Loucy (cell line): Measurements from ENCODE around the gene CYP4F3.
"Not testable (repeated sequence)": the region's sequence is repeated elsewhere in the genome, so short reads cannot be mapped to it uniquely, and the experiment has no call there.

Experiments used
- H2AFZ ChIP-seq: fragments of 200-600 bp; sonication (generic); 2 replicates; pipeline ENCODE4 v1.6.0; 2016; ENCODE audit warnings: antibody characterized with exemption, mild to moderate bottlenecking, low read length, moderate library complexity
- H3F3A ChIP-seq: fragments of 200-600 bp; 2 replicates; pipeline ENCODE4 v1.6.0; 2016; ENCODE audit warnings: antibody characterized with exemption, low read depth, mild to moderate bottlenecking
- H3K27me3 ChIP-seq: fragments of 200-600 bp; sonication (generic); 2 replicates; pipeline ENCODE4 v1.6.1; 2014; ENCODE audit warnings: low read length, mild to moderate bottlenecking; ENCODE audit not compliant: insufficient read depth, poor library complexity, severe bottlenecking
- H3K36me3 ChIP-seq: fragments of 200-600 bp; sonication (generic); 2 replicates; pipeline ENCODE4 v1.6.1; 2016; ENCODE audit warnings: low read length; ENCODE audit not compliant: insufficient read depth
- H3K4me1 ChIP-seq: fragments of 200-600 bp; sonication (generic); 2 replicates; pipeline ENCODE4 v1.5.1; 2014; ENCODE audit warnings: low read length, mild to moderate bottlenecking; ENCODE audit not compliant: insufficient read depth, poor library complexity, severe bottlenecking
- H3K4me2 ChIP-seq: fragments of 200-600 bp; sonication (generic); 2 replicates; pipeline ENCODE4 v1.6.0; 2014; ENCODE audit warnings: antibody characterized with exemption, low read length, low read depth, mild to moderate bottlenecking; ENCODE audit not compliant: poor library complexity, severe bottlenecking
- H3K4me3 ChIP-seq: fragments of 200-600 bp; sonication (generic); 2 replicates; pipeline ENCODE4 v1.5.1; 2014; ENCODE audit warnings: low read length, mild to moderate bottlenecking, mixed read lengths; ENCODE audit not compliant: poor library complexity, severe bottlenecking
- H3K79me2 ChIP-seq: fragments of 200-600 bp; sonication (generic); 2 replicates; pipeline ENCODE4 v1.6.1; 2014; ENCODE audit warnings: low read length; ENCODE audit not compliant: insufficient read depth
- H3K9ac ChIP-seq: fragments of 200-600 bp; sonication (generic); 2 replicates; pipeline ENCODE4 v1.6.0; 2014; ENCODE audit warnings: mild to moderate bottlenecking, low read depth, low read length, moderate library complexity; ENCODE audit not compliant: poor library complexity, severe bottlenecking
- H3K9me2 ChIP-seq: fragments of 200-600 bp; sonication (generic); replicated peaks from 2 replicates; pipeline ENCODE4 v1.6.1; 2016; ENCODE audit warnings: low read depth, low read length, mixed read lengths
- H3K9me3 ChIP-seq: fragments of 200-600 bp; sonication (generic); 2 replicates; pipeline ENCODE4 v1.6.1; 2014; ENCODE audit warnings: mild to moderate bottlenecking, antibody characterized with exemption, low read length, low read depth; ENCODE audit not compliant: insufficient read depth
- H4K20me1 ChIP-seq: fragments of 200-600 bp; sonication (generic); 2 replicates; pipeline ENCODE4 v1.6.0; 2014; ENCODE audit warnings: antibody characterized with exemption, low read length, mild to moderate bottlenecking; ENCODE audit not compliant: insufficient read depth, poor library complexity, severe bottlenecking
- EZH2phosphoT487 ChIP-seq: fragments of 200-600 bp; IDR thresholded peaks from 2 replicates; pipeline ENCODE4 v1.6.1; 2018; ENCODE audit warnings: antibody characterized with exemption, mild to moderate bottlenecking, moderate library complexity, borderline replicate concordance
- TF ChIP-seq, protein P1 (sequence below): fragments of 200-600 bp; sonication (generic); conservative IDR thresholded peaks from 2 replicates; pipeline ENCODE4 v1.5.1; 2014; ENCODE audit warnings: mild to moderate bottlenecking, antibody characterized with exemption, low read length

The CYP4F3 gene

DNA sequence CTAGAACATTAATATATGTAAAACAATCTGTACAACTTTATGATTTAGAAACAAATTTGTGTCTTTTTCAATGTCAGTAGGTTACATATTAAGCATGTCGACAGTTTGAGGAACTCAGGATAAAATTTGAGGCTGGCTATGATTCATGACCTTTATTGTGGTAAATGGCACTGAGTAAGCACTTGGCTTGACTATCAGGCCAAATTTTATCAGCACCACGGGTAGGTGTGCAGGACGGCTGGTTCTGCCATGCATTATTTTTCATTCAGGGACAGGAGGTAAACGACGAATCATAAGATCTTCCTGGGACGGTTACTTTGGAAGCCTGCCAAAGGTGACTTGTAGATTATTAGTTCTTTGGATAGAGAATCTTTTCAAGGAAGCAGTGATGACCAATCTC, 45.6 kb upstream of the CYP4F3 start:
- no peaks in the 10 kb centered on the region for H3K27me3 ChIP-seq
- TF ChIP-seq, protein P1, sequence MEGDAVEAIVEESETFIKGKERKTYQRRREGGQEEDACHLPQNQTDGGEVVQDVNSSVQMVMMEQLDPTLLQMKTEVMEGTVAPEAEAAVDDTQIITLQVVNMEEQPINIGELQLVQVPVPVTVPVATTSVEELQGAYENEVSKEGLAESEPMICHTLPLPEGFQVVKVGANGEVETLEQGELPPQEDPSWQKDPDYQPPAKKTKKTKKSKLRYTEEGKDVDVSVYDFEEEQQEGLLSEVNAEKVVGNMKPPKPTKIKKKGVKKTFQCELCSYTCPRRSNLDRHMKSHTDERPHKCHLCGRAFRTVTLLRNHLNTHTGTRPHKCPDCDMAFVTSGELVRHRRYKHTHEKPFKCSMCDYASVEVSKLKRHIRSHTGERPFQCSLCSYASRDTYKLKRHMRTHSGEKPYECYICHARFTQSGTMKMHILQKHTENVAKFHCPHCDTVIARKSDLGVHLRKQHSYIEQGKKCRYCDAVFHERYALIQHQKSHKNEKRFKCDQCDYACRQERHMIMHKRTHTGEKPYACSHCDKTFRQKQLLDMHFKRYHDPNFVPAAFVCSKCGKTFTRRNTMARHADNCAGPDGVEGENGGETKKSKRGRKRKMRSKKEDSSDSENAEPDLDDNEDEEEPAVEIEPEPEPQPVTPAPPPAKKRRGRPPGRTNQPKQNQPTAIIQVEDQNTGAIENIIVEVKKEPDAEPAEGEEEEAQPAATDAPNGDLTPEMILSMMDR: no peak
- no peak for TF ChIP-seq EZH2phosphoT487
- no peaks in the 10 kb centered on the region for H3K79me2 ChIP-seq
- H3F3A ChIP-seq: no peaks in the 10 kb centered on the region
- no peaks in the 10 kb centered on the region for H3K4me1 ChIP-seq
- H3K4me3 ChIP-seq: no peak overlapping the region
- H2AFZ ChIP-seq: no peak overlapping the region
- no peaks in the 10 kb centered on the region for H4K20me1 ChIP-seq
- H3K9ac ChIP-seq: no peak overlapping the region
- no peaks in the 10 kb centered on the region for H3K9me3 ChIP-seq
- H3K9me2 ChIP-seq: no peaks in the 10 kb centered on the region
- no peaks in the 10 kb centered on the region for H3K36me3 ChIP-seq
- no peak overlapping the region for H3K4me2 ChIP-seq

DNA sequence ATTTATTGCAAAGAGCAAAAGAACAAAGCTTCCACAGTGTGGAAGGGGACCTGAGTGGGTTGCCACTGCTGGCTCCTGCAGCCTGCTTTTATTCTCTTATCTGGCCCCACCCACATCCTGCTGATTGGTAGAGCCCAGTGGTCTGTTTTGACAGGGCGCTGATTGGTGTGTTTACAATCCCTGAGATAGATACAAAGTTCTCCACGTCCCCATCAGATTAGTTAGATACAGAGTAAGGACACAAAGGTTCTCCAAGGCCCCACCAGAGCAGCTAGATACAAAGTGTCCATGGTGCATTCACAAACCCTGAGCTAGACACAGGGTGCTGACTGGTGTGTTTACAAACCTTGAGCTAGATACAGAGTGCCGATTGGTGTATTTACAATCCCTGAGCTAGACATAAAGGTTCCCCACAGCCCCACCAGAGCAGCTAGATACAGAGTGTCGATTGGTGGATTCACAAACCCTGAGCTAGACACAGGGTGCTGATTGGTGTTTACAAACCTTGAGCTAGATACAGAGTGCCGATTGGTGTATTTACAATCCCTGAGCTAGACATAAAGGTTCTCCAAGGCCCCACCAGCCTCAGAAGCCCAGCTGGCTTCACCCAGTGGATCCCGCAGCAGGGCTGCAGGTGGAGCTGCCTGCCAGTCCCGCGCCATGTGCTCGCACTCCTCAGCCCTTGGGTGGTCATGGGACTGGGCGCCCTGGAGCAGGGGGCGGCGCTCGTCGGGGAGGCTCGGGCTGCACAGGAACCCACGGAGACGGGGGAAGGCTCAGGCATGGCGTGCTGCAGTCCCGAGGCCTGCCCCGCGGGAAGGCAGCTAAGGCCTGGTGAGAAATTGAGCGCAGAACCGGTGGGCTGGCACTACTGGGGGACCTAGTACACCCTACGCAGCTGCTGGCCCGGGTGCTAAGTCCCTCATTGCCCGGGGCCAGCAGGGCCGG, 32.4 kb upstream of the CYP4F3 start:
- not testable (repeated sequence) for H2AFZ ChIP-seq, H4K20me1 ChIP-seq, H3K9me2 ChIP-seq, H3K9me3 ChIP-seq, H3K4me1 ChIP-seq, H3K36me3 ChIP-seq, H3F3A ChIP-seq, H3K4me3 ChIP-seq, H3K4me2 ChIP-seq, H3K79me2 ChIP-seq, H3K27me3 ChIP-seq, H3K9ac ChIP-seq

DNA sequence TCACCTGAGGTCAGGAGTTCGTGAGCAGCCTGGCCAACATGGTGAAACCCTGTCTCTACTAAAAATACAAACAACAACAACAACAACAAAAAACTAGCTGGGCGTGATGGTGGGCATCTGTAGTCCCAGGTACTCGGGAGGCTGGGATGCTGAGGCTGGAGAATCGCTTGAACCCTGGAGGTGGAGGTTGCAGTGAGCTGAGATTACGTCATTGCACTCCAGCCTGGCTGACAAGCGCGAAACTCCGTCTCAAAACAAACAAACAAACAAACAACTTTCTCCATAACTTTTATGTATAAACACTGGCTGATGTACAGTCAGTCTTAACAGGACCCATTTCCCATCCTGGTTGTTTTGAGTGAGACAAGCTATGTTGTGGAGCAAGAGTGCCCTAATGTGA, 31.4 kb upstream of the CYP4F3 start:
- H3K4me1 ChIP-seq: no peaks in the 10 kb centered on the region
- no peaks in the 10 kb centered on the region for H3K9me3 ChIP-seq
- no peaks in the 10 kb centered on the region for H3K36me3 ChIP-seq
- H3K9me2 ChIP-seq: no peaks in the 10 kb centered on the region
- H3K4me3 ChIP-seq: no peak overlapping the region
- H3K79me2 ChIP-seq: no peaks in the 10 kb centered on the region
- H3K27me3 ChIP-seq: no peaks in the 10 kb centered on the region
- H3K9ac ChIP-seq: no peak overlapping the region
- no peaks in the 10 kb centered on the region for H3F3A ChIP-seq
- no peak overlapping the region for H3K4me2 ChIP-seq
- TF ChIP-seq EZH2phosphoT487: no peak
- TF ChIP-seq, protein P1: no peak
- H2AFZ ChIP-seq: no peak overlapping the region
- H4K20me1 ChIP-seq: no peaks in the 10 kb centered on the region

DNA sequence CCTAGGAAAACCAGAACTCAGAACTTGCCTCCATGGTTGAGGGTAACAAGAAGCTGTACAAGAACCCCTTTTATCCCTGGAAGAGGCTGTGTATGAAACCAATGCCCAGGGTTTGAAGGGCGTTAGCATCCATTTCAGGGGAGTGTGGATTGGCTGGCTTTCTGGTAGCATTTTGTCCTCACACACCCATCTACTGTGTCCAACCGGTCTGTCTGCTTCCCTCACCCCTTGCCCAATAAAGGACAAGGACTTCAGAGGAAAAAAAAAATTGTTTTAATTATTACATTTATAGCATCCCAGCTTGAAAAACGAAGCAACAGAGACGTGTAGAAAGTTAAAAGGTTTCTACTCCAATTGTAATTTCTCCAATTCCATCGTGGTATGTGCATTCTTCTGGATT, 28.4 kb upstream of the CYP4F3 start:
- Histone ChIP-seq H3F3A (no peaks in the 10 kb centered on the region), H3K36me3 (no peaks in the 10 kb centered on the region), H3K9me2 (no peaks in the 10 kb centered on the region), H3K27me3 (no peaks in the 10 kb centered on the region), H3K9me3 (no peaks in the 10 kb centered on the region), H3K4me3 (no peak overlapping the region), H4K20me1 (no peaks in the 10 kb centered on the region), H3K4me1 (no peaks in the 10 kb centered on the region), H3K4me2 (no peak overlapping the region), H3K79me2 (no peaks in the 10 kb centered on the region), H2AFZ (no peak overlapping the region), H3K9ac (no peak overlapping the region)
- TF ChIP-seq, protein P1: no peak
- no peak for TF ChIP-seq EZH2phosphoT487
